GM12878 (cell line): ENCODE results near the gene ATXN3. TPM values are rescaled to one million over a fixed set of nuclear protein-coding genes. Genes with fewer than 3 reads are reported as not detected.

ENCODE experiments used
- DPF2 ChIP-seq: fragments of 450-650 bp; IDR thresholded peaks from 2 replicates; pipeline ENCODE4 v1.6.1; 2017; ENCODE audit warnings: mild to moderate bottlenecking
- EZH2 ChIP-seq: IDR thresholded peaks from 2 replicates; pipeline ENCODE4 v1.6.1; 2012; ENCODE audit warnings: low read depth, mild to moderate bottlenecking, control low read depth, inconsistent platforms, low read length, borderline replicate concordance; ENCODE audit not compliant: control insufficient read depth
- HCFC1 ChIP-seq: fragments of 150-350 bp; IDR thresholded peaks from 2 replicates; pipeline ENCODE4 v1.6.1; 2014; ENCODE audit warnings: low read length
- NBN ChIP-seq: fragments of 450-650 bp; IDR thresholded peaks from 2 replicates; pipeline ENCODE4 v1.6.1; 2016
- NFYA ChIP-seq: IDR thresholded peaks from 2 replicates; pipeline ENCODE4 v1.6.1; 2011; ENCODE audit warnings: low read depth, mild to moderate bottlenecking, low read length, improper control_type of control experiment, borderline replicate concordance
- PAX8 ChIP-seq: fragments of 450-650 bp; IDR thresholded peaks from 2 replicates; pipeline ENCODE4 v1.6.1; 2017; ENCODE audit warnings: mild to moderate bottlenecking, moderate library complexity
- RAD21 ChIP-seq: IDR thresholded peaks from 2 replicates; pipeline ENCODE4 v1.6.1; 2011; ENCODE audit warnings: mild to moderate bottlenecking, low read depth, low read length, moderate library complexity; ENCODE audit not compliant: insufficient read depth
- RCOR1 ChIP-seq: conservative IDR thresholded peaks from 2 replicates; pipeline ENCODE4 v1.6.1; 2012; ENCODE audit warnings: low read depth, low read length, improper control_type of control experiment
- RUNX3 ChIP-seq: IDR thresholded peaks from 2 replicates; pipeline ENCODE4 v1.6.1; 2012; ENCODE audit warnings: low read length, inconsistent platforms
- SMC3 ChIP-seq: IDR thresholded peaks from 2 replicates; pipeline ENCODE4 v1.6.1; 2011; ENCODE audit warnings: low read length, improper control_type of control experiment, borderline replicate concordance
- SREBF2 ChIP-seq: IDR thresholded peaks from 2 replicates; pipeline ENCODE4 v1.6.1; 2012; ENCODE audit warnings: mild to moderate bottlenecking, low read length
- SUZ12 ChIP-seq: fragments of 200-600 bp; sonication (generic); IDR thresholded peaks from one replicate; pipeline ENCODE4 v1.6.1; 2018; ENCODE audit warnings: antibody characterized with exemption, mild to moderate bottlenecking; ENCODE audit not compliant: unreplicated experiment
- TCF3 ChIP-seq: IDR thresholded peaks from 2 replicates; pipeline ENCODE4 v1.6.1; 2012; ENCODE audit warnings: low read depth, mild to moderate bottlenecking, low read length, borderline replicate concordance; ENCODE audit not compliant: insufficient read depth
- ZNF207 ChIP-seq: fragments of 450-650 bp; IDR thresholded peaks from 2 replicates; pipeline ENCODE4 v1.6.1; 2014; ENCODE audit warnings: antibody characterized with exemption, mild to moderate bottlenecking, borderline replicate concordance
- ZNF217 ChIP-seq: fragments of 450-650 bp; IDR thresholded peaks from 2 replicates; pipeline ENCODE4 v1.6.1; 2017; ENCODE audit warnings: antibody characterized with exemption, mild to moderate bottlenecking
- ZNF24 ChIP-seq: fragments of 450-650 bp; IDR thresholded peaks from 2 replicates; pipeline ENCODE4 v1.6.1; 2017; ENCODE audit warnings: antibody characterized with exemption, mild to moderate bottlenecking
- ZNF384 ChIP-seq: IDR thresholded peaks from 2 replicates; pipeline ENCODE4 v1.6.1; 2012; ENCODE audit warnings: low read depth, mild to moderate bottlenecking, low read length, improper control_type of control experiment, borderline replicate concordance
- ZZZ3 ChIP-seq: IDR thresholded peaks from 2 replicates; pipeline ENCODE4 v1.6.1; 2011; ENCODE audit warnings: low read depth; ENCODE audit not compliant: control insufficient read depth, insufficient read length
- polyA plus RNA-seq, 11 experiments: library from polyadenylated mRNA; depleted of rRNA in 4 of 11; unstranded in 6 of 11; stranded (reverse) in 5 of 11; fragments of >200 nt; fragmentation: Nextera tagmentation in 4 of 11; fragmentation: Illumina TruSeq in 1 of 11; extraction: Ambion mirVana in 4 of 11; extraction: Trizol in 1 of 11; gene quantifications; 1 replicate in 1 of 11; 2 replicates in 10 of 11; pipeline versions ENCODE4 v1.2.1 to v1.2.3, GENCODE V29; 2011 to 2016; ENCODE audit warnings: inconsistent platforms in 2 of 11, missing spikeins in 2 of 11, low read depth in 1 of 11
- total RNA-seq, 4 experiments: library from RNA; depleted of rRNA in 3 of 4; stranded (reverse); fragments of >200 nt in 3 of 4; fragmentation: Illumina TruSeq in 1 of 4; extraction: Trizol in 1 of 4; gene quantifications; 2 replicates each; pipeline versions ENCODE4 v1.2.1 to v1.2.3, GENCODE V29; 2013 to 2021
- TF ChIP-seq, protein P1 (sequence below): fragments of 450-650 bp; IDR thresholded peaks from 2 replicates; pipeline ENCODE4 v1.6.1; 2016; ENCODE audit warnings: mild to moderate bottlenecking, moderate library complexity, borderline replicate concordance
- TF ChIP-seq, protein P2 (sequence below): fragments of 450-650 bp; IDR thresholded peaks from 2 replicates; pipeline ENCODE4 v1.6.1; 2017; ENCODE audit warnings: mild to moderate bottlenecking, moderate library complexity
- TF ChIP-seq, protein P3 (sequence below): fragments of 450-650 bp; conservative IDR thresholded peaks from 2 replicates; pipeline ENCODE4 v1.6.1; 2017; ENCODE audit warnings: mild to moderate bottlenecking, moderate library complexity

ATXN3 gene
- total and polyA plus RNA-seq, 10 of the 15 experiments (the other 5 are each of a cell fraction or from before 2014, with no cell fraction given): 15.1 to 27.3 (median 19.2) TPM

DNA sequence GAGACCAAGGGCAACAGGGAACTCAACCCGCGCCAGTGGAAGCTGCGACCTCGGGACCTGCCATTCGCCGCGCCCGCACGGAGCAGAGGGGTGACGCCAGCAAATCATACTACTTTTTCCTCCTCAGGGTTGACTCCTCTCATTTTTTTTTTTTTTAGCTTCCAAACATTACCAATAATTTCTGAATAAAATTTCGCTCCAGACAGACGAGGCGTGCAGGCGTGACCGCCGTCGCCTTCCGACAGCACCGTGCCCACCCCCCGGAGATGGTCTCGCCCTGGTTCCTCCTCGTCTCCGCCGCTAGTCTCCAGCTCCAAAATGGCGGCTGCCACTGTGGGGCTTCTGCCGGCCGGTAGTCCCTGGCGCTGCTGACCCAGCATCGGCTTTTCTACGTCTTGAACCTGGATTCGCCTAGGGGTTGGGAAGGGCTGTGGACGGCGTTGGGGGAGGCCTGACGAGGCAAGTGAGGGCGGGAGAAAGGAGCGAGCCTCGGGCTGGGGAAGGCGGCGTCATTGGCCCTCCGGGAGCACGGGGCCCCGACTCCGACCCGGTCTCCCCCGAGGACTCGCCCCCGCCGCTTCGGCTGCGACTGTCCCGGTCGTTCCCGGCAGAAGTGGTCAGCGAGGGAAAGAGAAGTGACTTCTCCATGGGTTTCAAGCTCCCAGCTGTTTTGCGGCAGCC, 15.4 kb upstream of the ATXN3 start, which contains the start of the genes CPSF2 and NDUFB1 (continued):
- TF ChIP-seq DPF2 (peak; percentile 41; the same call in 1 of the 2 replicates), ZZZ3 (no peak), HCFC1 (peak; percentile 38; the same call in 1 of the 2 replicates), SMC3 (no peak; the same call in 1 of the 2 replicates), SUZ12 (no peak), ZNF24 (no peak), SREBF2 (0 out of 2 replicates have a peak, but pooled peaks have one; percentile 28), RAD21 (no peak), ZNF384 (peak; percentile 34; the same call in 1 of the 2 replicates), NFYA (no peak), NBN (peak; percentile 97), RUNX3 (peak; percentile 43; the same call in 1 of the 2 replicates), ZNF207 (peak; percentile 79; the same call in 1 of the 2 replicates), ZNF217 (no peak), RCOR1 (no peak; the same call in 1 of the 2 replicates), EZH2 (no peak), PAX8 (no peak), TCF3 (peak; percentile 53; the same call in 1 of the 2 replicates)
- TF ChIP-seq, protein P1, sequence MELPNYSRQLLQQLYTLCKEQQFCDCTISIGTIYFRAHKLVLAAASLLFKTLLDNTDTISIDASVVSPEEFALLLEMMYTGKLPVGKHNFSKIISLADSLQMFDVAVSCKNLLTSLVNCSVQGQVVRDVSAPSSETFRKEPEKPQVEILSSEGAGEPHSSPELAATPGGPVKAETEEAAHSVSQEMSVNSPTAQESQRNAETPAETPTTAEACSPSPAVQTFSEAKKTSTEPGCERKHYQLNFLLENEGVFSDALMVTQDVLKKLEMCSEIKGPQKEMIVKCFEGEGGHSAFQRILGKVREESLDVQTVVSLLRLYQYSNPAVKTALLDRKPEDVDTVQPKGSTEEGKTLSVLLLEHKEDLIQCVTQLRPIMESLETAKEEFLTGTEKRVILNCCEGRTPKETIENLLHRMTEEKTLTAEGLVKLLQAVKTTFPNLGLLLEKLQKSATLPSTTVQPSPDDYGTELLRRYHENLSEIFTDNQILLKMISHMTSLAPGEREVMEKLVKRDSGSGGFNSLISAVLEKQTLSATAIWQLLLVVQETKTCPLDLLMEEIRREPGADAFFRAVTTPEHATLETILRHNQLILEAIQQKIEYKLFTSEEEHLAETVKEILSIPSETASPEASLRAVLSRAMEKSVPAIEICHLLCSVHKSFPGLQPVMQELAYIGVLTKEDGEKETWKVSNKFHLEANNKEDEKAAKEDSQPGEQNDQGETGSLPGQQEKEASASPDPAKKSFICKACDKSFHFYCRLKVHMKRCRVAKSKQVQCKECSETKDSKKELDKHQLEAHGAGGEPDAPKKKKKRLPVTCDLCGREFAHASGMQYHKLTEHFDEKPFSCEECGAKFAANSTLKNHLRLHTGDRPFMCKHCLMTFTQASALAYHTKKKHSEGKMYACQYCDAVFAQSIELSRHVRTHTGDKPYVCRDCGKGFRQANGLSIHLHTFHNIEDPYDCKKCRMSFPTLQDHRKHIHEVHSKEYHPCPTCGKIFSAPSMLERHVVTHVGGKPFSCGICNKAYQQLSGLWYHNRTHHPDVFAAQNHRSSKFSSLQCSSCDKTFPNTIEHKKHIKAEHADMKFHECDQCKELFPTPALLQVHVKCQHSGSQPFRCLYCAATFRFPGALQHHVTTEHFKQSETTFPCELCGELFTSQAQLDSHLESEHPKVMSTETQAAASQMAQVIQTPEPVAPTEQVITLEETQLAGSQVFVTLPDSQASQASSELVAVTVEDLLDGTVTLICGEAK: peak; percentile 27; the same call in 1 of the 2 replicates
- TF ChIP-seq, protein P2, sequence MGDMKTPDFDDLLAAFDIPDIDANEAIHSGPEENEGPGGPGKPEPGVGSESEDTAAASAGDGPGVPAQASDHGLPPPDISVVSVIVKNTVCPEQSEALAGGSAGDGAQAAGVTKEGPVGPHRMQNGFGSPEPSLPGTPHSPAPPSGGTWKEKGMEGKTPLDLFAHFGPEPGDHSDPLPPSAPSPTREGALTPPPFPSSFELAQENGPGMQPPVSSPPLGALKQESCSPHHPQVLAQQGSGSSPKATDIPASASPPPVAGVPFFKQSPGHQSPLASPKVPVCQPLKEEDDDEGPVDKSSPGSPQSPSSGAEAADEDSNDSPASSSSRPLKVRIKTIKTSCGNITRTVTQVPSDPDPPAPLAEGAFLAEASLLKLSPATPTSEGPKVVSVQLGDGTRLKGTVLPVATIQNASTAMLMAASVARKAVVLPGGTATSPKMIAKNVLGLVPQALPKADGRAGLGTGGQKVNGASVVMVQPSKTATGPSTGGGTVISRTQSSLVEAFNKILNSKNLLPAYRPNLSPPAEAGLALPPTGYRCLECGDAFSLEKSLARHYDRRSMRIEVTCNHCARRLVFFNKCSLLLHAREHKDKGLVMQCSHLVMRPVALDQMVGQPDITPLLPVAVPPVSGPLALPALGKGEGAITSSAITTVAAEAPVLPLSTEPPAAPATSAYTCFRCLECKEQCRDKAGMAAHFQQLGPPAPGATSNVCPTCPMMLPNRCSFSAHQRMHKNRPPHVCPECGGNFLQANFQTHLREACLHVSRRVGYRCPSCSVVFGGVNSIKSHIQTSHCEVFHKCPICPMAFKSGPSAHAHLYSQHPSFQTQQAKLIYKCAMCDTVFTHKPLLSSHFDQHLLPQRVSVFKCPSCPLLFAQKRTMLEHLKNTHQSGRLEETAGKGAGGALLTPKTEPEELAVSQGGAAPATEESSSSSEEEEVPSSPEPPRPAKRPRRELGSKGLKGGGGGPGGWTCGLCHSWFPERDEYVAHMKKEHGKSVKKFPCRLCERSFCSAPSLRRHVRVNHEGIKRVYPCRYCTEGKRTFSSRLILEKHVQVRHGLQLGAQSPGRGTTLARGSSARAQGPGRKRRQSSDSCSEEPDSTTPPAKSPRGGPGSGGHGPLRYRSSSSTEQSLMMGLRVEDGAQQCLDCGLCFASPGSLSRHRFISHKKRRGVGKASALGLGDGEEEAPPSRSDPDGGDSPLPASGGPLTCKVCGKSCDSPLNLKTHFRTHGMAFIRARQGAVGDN: 0 out of 2 replicates have a peak, but pooled peaks have one; percentile 44
- TF ChIP-seq, protein P3, sequence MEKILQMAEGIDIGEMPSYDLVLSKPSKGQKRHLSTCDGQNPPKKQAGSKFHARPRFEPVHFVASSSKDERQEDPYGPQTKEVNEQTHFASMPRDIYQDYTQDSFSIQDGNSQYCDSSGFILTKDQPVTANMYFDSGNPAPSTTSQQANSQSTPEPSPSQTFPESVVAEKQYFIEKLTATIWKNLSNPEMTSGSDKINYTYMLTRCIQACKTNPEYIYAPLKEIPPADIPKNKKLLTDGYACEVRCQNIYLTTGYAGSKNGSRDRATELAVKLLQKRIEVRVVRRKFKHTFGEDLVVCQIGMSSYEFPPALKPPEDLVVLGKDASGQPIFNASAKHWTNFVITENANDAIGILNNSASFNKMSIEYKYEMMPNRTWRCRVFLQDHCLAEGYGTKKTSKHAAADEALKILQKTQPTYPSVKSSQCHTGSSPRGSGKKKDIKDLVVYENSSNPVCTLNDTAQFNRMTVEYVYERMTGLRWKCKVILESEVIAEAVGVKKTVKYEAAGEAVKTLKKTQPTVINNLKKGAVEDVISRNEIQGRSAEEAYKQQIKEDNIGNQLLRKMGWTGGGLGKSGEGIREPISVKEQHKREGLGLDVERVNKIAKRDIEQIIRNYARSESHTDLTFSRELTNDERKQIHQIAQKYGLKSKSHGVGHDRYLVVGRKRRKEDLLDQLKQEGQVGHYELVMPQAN: peak; percentile 86
